ENCODE data around the gene ZNF69. TPM values are rescaled to one million over a fixed set of nuclear protein-coding genes. Genes with fewer than 3 reads are reported as not detected.
"Not testable (repeated sequence)": the region's sequence is repeated elsewhere in the genome, so short reads cannot be mapped to it uniquely, and the experiment has no call there.

ZNF69 gene
- total RNA-seq, 1 donor from 2014 or later, result 15.0 TPM

DNA sequence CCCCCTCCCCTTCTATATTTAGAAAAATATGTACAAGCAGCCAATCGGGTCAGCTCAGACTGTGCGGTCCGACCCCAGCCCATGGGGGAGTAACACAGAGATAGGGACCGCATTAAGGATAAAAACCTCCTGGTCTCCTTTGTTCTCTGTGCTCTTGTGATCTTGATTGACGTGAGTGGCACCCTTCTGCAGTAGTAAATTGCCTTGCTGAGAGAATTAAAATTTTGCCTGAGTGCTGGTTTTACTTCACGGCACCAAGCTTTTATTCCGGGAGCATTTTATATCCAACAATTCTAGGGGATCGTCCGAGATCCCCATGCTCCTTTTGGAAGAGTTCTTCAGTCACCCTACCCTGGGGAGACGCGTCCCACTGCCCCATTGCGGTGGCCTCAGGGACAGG lies 7.0 kb upstream of the ZNF69 start:
- no peak overlapping the region for H3K4me3 ChIP-seq (ENCODE audit: low read depth, low read length)
- TF ChIP-seq, protein P1, sequence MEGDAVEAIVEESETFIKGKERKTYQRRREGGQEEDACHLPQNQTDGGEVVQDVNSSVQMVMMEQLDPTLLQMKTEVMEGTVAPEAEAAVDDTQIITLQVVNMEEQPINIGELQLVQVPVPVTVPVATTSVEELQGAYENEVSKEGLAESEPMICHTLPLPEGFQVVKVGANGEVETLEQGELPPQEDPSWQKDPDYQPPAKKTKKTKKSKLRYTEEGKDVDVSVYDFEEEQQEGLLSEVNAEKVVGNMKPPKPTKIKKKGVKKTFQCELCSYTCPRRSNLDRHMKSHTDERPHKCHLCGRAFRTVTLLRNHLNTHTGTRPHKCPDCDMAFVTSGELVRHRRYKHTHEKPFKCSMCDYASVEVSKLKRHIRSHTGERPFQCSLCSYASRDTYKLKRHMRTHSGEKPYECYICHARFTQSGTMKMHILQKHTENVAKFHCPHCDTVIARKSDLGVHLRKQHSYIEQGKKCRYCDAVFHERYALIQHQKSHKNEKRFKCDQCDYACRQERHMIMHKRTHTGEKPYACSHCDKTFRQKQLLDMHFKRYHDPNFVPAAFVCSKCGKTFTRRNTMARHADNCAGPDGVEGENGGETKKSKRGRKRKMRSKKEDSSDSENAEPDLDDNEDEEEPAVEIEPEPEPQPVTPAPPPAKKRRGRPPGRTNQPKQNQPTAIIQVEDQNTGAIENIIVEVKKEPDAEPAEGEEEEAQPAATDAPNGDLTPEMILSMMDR (conservative IDR thresholded peaks at IDR 0.05; ENCODE audit: low read depth, low read length), result no peak

GRCh38 chr19:11881151-11881800 lies 6.3 kb upstream of the ZNF69 start:
- DNase-seq (ENCODE audit: low read depth), result no peak
- TF ChIP-seq, protein P1 (conservative IDR thresholded peaks at IDR 0.05; ENCODE audit: low read depth, low read length), result peak; percentile 77

More for the DNA sequence above, 7.0 kb upstream of the ZNF69 start:
- DNase-seq (ENCODE audit: low read depth), result no peak

GRCh38 chr19:11882606-11883005 lies 5.0 kb upstream of the ZNF69 start:
- no peak overlapping the region for H3K4me3 ChIP-seq (ENCODE audit: low read depth, low read length)
- TF ChIP-seq, protein P1 (conservative IDR thresholded peaks at IDR 0.05; ENCODE audit: low read depth, low read length), result no peak
- no peak for DNase-seq (ENCODE audit: low read depth)

More at GRCh38 chr19:11881151-11881800, 6.3 kb upstream of the ZNF69 start:
- H3K4me3 ChIP-seq (ENCODE audit: low read depth, low read length), result no peak overlapping the region

DNA sequence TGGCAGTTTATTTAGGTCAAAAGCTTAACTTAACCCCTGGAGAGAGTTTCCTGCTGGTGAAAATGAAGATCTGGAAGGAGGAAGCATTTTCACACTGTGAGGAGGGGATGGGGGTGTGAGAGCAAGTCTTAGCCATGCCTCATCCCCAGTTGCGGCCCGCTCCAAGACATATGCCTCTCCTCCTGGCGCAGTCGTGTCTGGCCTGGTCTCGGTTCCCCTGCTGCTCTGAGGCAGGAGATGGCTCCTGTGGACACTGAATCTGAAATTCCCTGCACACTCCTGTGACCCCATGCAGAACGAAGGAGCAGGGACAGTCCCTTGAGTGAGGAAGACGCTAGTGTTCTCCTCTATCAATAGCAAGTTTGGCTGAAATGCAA lies 360 bp upstream of the ZNF69 start:
- DNase-seq (ENCODE audit: low read depth), result no peak
- TF ChIP-seq, protein P1 (conservative IDR thresholded peaks at IDR 0.05; ENCODE audit: low read depth, low read length), result no peak
- H3K4me3 ChIP-seq (ENCODE audit: low read depth, low read length), result peak overlapping the region; percentile 86

DNA sequence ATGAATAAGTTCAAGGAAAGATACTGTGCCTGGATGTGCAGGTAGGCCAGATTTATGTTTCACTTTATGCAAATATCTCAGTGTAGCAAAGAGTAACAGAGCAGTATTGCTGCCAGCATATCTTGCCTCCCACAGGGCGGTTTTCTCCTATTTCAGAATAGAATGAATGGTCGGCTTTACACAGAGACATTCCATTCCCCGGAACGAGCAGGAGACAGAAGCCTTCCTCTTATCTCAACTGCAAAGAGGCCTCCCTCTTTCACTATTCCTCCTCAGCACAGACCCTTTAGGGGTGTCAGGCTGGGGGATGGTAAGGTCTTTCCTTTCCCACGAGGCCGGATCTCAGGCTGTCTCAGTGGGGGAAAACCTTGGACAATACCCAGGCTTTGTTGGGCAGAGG lies 2.3 kb downstream of the ZNF69 start:
- not testable (repeated sequence) for DNase-seq (ENCODE audit: low read depth); H3K4me3 ChIP-seq (ENCODE audit: low read depth, low read length)

DNA sequence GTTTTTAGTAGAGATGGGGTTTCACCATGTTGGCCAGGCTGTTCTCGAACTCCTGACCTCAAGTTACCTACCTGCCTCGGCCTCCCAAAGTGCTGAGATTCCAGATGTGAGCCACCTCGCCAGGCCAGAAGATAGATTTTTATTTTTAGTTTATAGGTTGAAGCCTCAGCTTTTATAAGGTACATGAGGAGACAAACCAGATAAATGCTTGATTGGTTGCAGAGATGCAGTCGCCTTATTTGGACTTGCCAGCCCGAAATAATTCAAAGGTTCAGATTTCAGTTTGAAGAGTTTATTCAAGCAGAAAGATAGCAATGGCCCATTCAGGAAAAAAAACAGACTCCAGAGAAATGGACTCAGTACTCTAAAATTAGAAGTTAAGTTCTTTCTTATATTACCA lies 3.1 kb downstream of the ZNF69 start:
- DNase-seq (ENCODE audit: low read depth), result no peak
- TF ChIP-seq, protein P1 (conservative IDR thresholded peaks at IDR 0.05; ENCODE audit: low read depth, low read length), result no peak
- H3K4me3 ChIP-seq (ENCODE audit: low read depth, low read length), result no peak overlapping the region

GRCh38 chr19:11894851-11895250 lies 7.3 kb downstream of the ZNF69 start:
- TF ChIP-seq, protein P1 (conservative IDR thresholded peaks at IDR 0.05; ENCODE audit: low read depth, low read length), result no peak
- no peak for DNase-seq (ENCODE audit: low read depth)
- no peak overlapping the region for H3K4me3 ChIP-seq (ENCODE audit: low read depth, low read length)
